GM12873 (cell line): ENCODE data around the gene WWTR1.

ENCODE experiments used
- CTCF ChIP-seq: IDR thresholded peaks from 2 replicates; pipeline ENCODE4 v1.5.1; 2012; ENCODE audit warnings: low read depth, mild to moderate bottlenecking, moderate library complexity, low read length, control low read depth; ENCODE audit not compliant: insufficient read depth; ENCODE audit errors: missing control alignments

The WWTR1 gene

GRCh38 chr3:149632225-149632624, 25.6 kb downstream of the WWTR1 start:
- TF ChIP-seq CTCF = no peak

- TF ChIP-seq CTCF = no peak
These were observed 27.0 kb downstream of the WWTR1 start for GRCh38 chr3:149630806-149631205.

- no peak for TF ChIP-seq CTCF
These were observed 28.7 kb downstream of the WWTR1 start for GRCh38 chr3:149628957-149629670.

GRCh38 chr3:149626671-149627070, 31.2 kb downstream of the WWTR1 start:
- no peak for TF ChIP-seq CTCF

GRCh38 chr3:149625795-149626194, 32.0 kb downstream of the WWTR1 start:
- TF ChIP-seq CTCF = no peak

GRCh38 chr3:149623824-149624223, 34.0 kb downstream of the WWTR1 start:
- TF ChIP-seq CTCF = no peak

GRCh38 chr3:149621218-149622005, 36.4 kb downstream of the WWTR1 start:
- TF ChIP-seq CTCF = no peak
